ENCODE data around the gene CXorf38.

- TF ChIP-seq CTCF (optimal IDR thresholded peaks at IDR 0.05 in 1 of 3, IDR thresholded peaks at IDR 0.05 in 1 of 3, conservative IDR thresholded peaks at IDR 0.05 in 1 of 3; ENCODE audit: extremely low read depth in 1 of 3, insufficient read depth in 2 of 3, low read length in 3 of 3) (no peak), EZH2 (IDR thresholded peaks at IDR 0.05; ENCODE audit: low read length) (no peak)
Observed at GRCh38 chrX:40625294-40625693, 22.1 kb downstream of the CXorf38 start.
